Spinal cord (tissue), 10 donors: Measurements from ENCODE around the gene PTPRS. TPM values are rescaled to one million over a fixed set of nuclear protein-coding genes. Genes with fewer than 3 reads are reported as not detected.
"Not testable (repeated sequence)": the region's sequence is repeated elsewhere in the genome, so short reads cannot be mapped to it uniquely, and the experiment has no call there.

Experiments
- DNase-seq, 6 donors: peaks; one replicate each; pipeline versions ENCODE4 v3.0.0 to v3.0.0-alpha.2; 2013 to 2015; ENCODE audit warnings: low spot score in 6 of 6, low read depth in 4 of 6
- H3K27ac ChIP-seq: one replicate; pipeline ENCODE4 v1.5.1; 2013; ENCODE audit warnings: low read depth, low read length, control low read depth
- H3K27me3 ChIP-seq: one replicate; pipeline ENCODE4 v1.6.1; 2013; ENCODE audit warnings: low read length; ENCODE audit not compliant: control insufficient read depth, insufficient read depth
- H3K36me3 ChIP-seq: one replicate; pipeline ENCODE4 v1.6.1; 2013; ENCODE audit warnings: low read length; ENCODE audit not compliant: control insufficient read depth, insufficient read depth
- H3K4me1 ChIP-seq: one replicate; pipeline ENCODE4 v1.6.1; 2013; ENCODE audit warnings: low read length; ENCODE audit not compliant: control insufficient read depth, insufficient read depth
- H3K4me3 ChIP-seq: one replicate; pipeline ENCODE4 v1.5.1; 2013; ENCODE audit warnings: low read depth, low read length, control low read depth
- H3K9me3 ChIP-seq: one replicate; pipeline ENCODE4 v1.6.1; 2013; ENCODE audit warnings: low read length; ENCODE audit not compliant: control insufficient read depth, insufficient read depth
- WGBS: methylation state at CpG from one replicate; pipeline ENCODE4 v1.1.5; 2013; ENCODE audit warnings: missing lambda C conversion rate; ENCODE audit not compliant: insufficient coverage; 5-methylcytosine and 5-hydroxymethylcytosine counted together
- polyA plus RNA-seq, 2 donors: library from polyadenylated mRNA; unstranded; fragments of 120-200 nt; gene quantifications; one replicate each; pipeline ENCODE4 v1.2.1, GENCODE V29; 2013; ENCODE audit not compliant: insufficient read length in 2 of 2
- total RNA-seq, 2 donors: library from RNA; depleted of rRNA in 1 of 2; stranded (reverse); fragments of 120-200 nt in 1 of 2; fragments of >200 nt in 1 of 2; gene quantifications; one replicate each; pipeline versions ENCODE4 v1.2.3 to v1.2.4, GENCODE V29; 2013 to 2014
- donor health status: healthy.

PTPRS gene
- total and polyA plus RNA-seq, 4 donors, result 113 to 151 (median 135) TPM

- Histone ChIP-seq H3K27ac (no peak overlapping the region), H3K9me3 (no peaks in the 10 kb centered on the region), H3K27me3 (peaks cover 6% of the 10 kb centered on the region), H3K4me1 (peaks cover 52% of the 10 kb centered on the region), H3K36me3 (peaks cover 36% of the 10 kb centered on the region), H3K4me3 (no peak overlapping the region)
- 66% methylated on average over 7 of the region's 15 CpGs for WGBS
- DNase-seq, result no peak
These were observed 5.0 kb downstream of the PTPRS start for GRCh38 chr19:5335593-5335992.

- DNase-seq, result peak in 2 of 6 donors; percentile 50 to 67
- Histone ChIP-seq H3K36me3 (peaks cover 42% of the 10 kb centered on the region), H3K4me1 (peaks cover 52% of the 10 kb centered on the region), H3K4me3 (no peak overlapping the region), H3K27ac (no peak overlapping the region), H3K27me3 (peaks cover 6% of the 10 kb centered on the region), H3K9me3 (no peaks in the 10 kb centered on the region)
- WGBS, result 68% methylated on average over 31 of the region's 32 CpGs
These were observed 5.7 kb downstream of the PTPRS start for GRCh38 chr19:5334824-5335500.

GRCh38 chr19:5334366-5334739, 6.3 kb downstream of the PTPRS start:
- Histone ChIP-seq H3K27ac (no peak overlapping the region), H3K4me1 (peaks cover 47% of the 10 kb centered on the region), H3K9me3 (no peaks in the 10 kb centered on the region), H3K4me3 (no peak overlapping the region), H3K27me3 (peaks cover 4% of the 10 kb centered on the region), H3K36me3 (peaks cover 46% of the 10 kb centered on the region)
- 73% methylated on average over 2 of the region's 10 CpGs for WGBS
- DNase-seq, result no peak

DNA sequence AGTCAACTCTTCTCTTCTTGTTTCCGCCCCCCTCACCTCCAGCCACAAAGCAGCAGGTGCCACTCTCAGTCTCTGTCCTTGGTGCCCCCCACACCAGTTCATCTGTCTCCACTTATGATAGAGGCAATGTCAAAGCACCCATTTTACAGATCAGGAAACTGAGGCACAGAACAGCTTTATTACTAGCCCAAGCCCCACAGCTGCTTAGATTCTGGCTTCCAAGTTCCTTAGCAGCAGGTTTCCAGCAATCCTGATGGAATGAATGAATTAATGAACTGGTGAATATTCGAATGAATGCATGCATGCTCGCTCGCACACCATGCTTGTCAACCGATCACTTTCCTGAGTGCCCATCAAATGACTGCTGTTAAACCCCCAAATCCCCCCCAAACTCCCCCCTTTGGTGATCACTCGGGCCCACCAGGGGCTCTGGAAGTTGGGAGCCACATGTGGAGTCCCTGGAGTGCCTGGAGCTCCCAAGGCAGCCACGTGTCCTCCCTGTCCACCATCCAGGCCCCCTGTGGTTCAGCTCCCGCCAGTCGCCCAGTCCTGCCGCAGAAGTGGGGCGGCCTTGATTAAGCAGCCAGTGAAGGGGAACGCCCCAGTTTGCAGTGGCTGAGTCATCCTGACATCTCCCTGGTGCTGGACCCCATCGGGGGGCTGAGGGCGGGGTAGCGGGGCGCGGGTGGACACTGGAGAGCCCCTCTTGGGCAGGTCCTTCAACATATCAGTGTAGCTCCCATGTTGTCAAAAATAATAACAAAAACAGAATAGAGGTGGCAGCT, 6.8 kb downstream of the PTPRS start:
- H3K27ac ChIP-seq, result no peak overlapping the region
- H3K27me3 ChIP-seq, result no peaks in the 10 kb centered on the region
- 76% methylated on average over 8 of the region's 17 CpGs for WGBS

GRCh38 chr19:5332501-5332900, 8.1 kb downstream of the PTPRS start:
- H3K27me3 ChIP-seq, result no peaks in the 10 kb centered on the region
- H3K4me1 ChIP-seq, result peaks cover 31% of the 10 kb centered on the region
- no peaks in the 10 kb centered on the region for H3K9me3 ChIP-seq
- DNase-seq, result no peak
- H3K4me3 ChIP-seq, result no peak overlapping the region
- peaks cover 56% of the 10 kb centered on the region for H3K36me3 ChIP-seq
- no peak overlapping the region for H3K27ac ChIP-seq
- WGBS, result 98% methylated on average over 11 of the region's 11 CpGs

More for the DNA sequence above, 6.8 kb downstream of the PTPRS start:
- Histone ChIP-seq H3K9me3 (no peaks in the 10 kb centered on the region), H3K4me1 (peaks cover 43% of the 10 kb centered on the region), H3K4me3 (no peak overlapping the region), H3K36me3 (peaks cover 50% of the 10 kb centered on the region)
- no peak for DNase-seq

DNA sequence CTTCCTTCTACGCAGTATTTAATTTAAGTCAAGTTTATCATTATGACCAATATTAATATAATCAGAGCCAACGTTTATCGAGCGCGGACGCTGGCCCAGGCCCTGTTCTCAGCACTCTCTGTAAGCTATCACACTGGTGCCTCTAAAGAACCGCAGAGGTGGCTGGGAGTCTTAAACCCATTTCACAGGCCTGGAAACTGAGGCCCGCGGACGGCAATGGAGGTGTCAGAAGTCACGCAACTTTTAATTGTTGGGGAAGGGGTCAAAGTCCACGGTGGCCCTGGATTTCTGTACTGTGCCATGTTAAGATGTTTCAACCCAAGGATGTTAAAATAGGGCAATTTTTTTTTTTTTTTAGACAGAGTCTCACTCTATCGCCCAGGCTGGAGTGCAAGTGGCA, 8.8 kb downstream of the PTPRS start:
- H3K4me3 ChIP-seq, result no peak overlapping the region
- peaks cover 27% of the 10 kb centered on the region for H3K4me1 ChIP-seq
- H3K27me3 ChIP-seq, result no peaks in the 10 kb centered on the region
- no peaks in the 10 kb centered on the region for H3K9me3 ChIP-seq
- DNase-seq, result no peak
- 93% methylated on average over 12 of the region's 13 CpGs for WGBS
- peaks cover 61% of the 10 kb centered on the region for H3K36me3 ChIP-seq
- no peak overlapping the region for H3K27ac ChIP-seq

DNA sequence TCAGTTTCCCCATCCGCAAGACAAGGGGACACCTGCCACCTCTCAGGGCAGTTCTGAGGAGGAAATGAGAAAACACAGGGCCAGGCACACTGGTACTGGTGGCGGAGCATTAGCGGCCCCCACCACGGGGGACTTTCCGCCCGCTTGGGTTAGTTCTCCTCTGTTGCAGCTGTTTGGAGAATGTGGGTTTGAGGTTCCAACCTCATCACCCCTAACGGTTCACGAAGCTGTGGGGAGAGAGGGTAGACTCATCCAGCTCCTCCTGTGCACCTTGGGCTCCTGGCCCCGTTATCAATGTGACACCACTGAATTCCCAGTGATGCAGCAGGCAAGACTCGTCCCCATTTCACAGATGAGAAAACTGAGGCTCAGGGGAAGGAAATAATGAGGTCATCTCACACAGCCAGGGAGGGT, 10.3 kb downstream of the PTPRS start:
- H3K36me3 ChIP-seq, result peaks cover 62% of the 10 kb centered on the region

GRCh38 chr19:5329141-5329540, 11.5 kb downstream of the PTPRS start:
- Histone ChIP-seq H3K4me1 (peaks cover 20% of the 10 kb centered on the region), H3K9me3 (no peaks in the 10 kb centered on the region), H3K27ac (no peak overlapping the region), H3K36me3 (peaks cover 58% of the 10 kb centered on the region), H3K4me3 (no peak overlapping the region), H3K27me3 (no peaks in the 10 kb centered on the region)
- DNase-seq, result no peak
- WGBS, result 91% methylated on average over 6 of the region's 11 CpGs

More for the DNA sequence above, 10.3 kb downstream of the PTPRS start:
- H3K4me1 ChIP-seq, result peaks cover 28% of the 10 kb centered on the region
- no peaks in the 10 kb centered on the region for H3K27me3 ChIP-seq
- 90% methylated on average over 2 of the region's 10 CpGs for WGBS
- no peaks in the 10 kb centered on the region for H3K9me3 ChIP-seq
- DNase-seq, result no peak
- H3K4me3 ChIP-seq, result no peak overlapping the region
- no peak overlapping the region for H3K27ac ChIP-seq

- not testable (repeated sequence) for H3K4me3 ChIP-seq, H3K9me3 ChIP-seq, H3K27me3 ChIP-seq, H3K27ac ChIP-seq, DNase-seq
- H3K36me3 ChIP-seq, result peaks cover 55% of the 10 kb centered on the region
- H3K4me1 ChIP-seq, result peaks cover 21% of the 10 kb centered on the region
- WGBS, result 100% methylated on average over 8 of the region's 8 CpGs
These were observed 12.2 kb downstream of the PTPRS start for GRCh38 chr19:5328407-5328806.
